Fibroblast of the aortic adventitia (primary cell): ENCODE measurements around the gene LIMK1. TPM values are rescaled to one million over a fixed set of nuclear protein-coding genes. Genes with fewer than 3 reads are reported as not detected.

ENCODE experiments used
- DNase-seq: peaks from one replicate; pipeline ENCODE4 v3.0.0-alpha.2; 2010; ENCODE audit warnings: low read depth
- H3K4me3 ChIP-seq: 2 replicates; pipeline ENCODE4 v1.5.1; 2011; ENCODE audit warnings: low read depth, mild to moderate bottlenecking, control low read depth, low read length, moderate library complexity
- CTCF ChIP-seq: IDR thresholded peaks from 2 replicates; pipeline ENCODE4 v1.5.1; 2011; ENCODE audit warnings: mild to moderate bottlenecking, low read length, control low read depth, inconsistent platforms; ENCODE audit not compliant: insufficient read depth
- total RNA-seq: library from RNA; depleted of rRNA; stranded (reverse); fragments of >200 nt; gene quantifications from 2 replicates; pipeline ENCODE4 v1.2.3, GENCODE V29; 2012; ENCODE audit warnings: low replicate concordance

LIMK1 gene
- total RNA-seq, 1 donor, result 48.3 TPM

- TF ChIP-seq CTCF, result no peak
- no peak for DNase-seq
- no peak overlapping the region for H3K4me3 ChIP-seq
Observed at GRCh38 chr7:74063223-74063641, 20.4 kb upstream of the LIMK1 start.

DNA sequence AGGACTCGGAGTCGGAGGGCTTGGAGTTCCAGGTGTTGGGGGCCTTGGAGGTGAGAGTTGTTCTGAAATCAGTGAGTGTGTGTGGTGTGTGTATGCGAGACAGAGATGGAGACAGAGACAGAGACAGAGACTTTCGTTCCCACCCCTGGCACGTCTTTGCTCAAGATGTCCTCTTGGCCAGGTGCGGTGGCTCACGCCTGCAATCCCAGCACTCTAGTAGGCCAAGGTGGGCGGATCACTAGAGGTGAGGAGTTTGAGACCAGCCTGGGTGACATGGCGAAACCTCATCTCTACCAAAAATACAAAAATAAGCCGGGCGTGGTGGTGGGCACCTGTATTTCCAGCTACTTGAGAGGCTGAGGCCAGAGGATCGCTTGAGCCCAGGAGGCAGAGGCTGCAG is 20.0 kb upstream of the LIMK1 start:
- H3K4me3 ChIP-seq, result no peak overlapping the region
- no peak for DNase-seq
- no peak for TF ChIP-seq CTCF

DNA sequence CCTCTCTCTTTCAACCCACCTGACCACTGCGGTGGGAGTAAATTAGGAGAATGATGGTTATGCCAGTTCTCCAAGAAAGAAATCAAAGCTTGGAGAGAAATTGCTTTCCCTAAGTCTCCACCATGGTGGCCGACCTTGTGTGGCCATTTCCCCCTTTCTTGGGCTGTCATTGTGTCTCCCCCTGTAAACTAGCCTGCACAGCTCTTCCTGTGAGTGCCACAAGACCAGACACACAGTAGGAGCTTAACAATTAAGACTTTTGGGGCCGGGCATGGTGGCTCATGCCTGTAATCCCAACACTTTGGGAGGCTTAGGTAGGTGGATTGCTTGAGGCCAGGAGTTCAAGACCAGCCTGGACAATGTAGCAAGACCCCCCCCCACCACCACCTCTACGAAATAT is 18.9 kb upstream of the LIMK1 start:
- no peak for TF ChIP-seq CTCF
- no peak overlapping the region for H3K4me3 ChIP-seq
- no peak for DNase-seq

DNA sequence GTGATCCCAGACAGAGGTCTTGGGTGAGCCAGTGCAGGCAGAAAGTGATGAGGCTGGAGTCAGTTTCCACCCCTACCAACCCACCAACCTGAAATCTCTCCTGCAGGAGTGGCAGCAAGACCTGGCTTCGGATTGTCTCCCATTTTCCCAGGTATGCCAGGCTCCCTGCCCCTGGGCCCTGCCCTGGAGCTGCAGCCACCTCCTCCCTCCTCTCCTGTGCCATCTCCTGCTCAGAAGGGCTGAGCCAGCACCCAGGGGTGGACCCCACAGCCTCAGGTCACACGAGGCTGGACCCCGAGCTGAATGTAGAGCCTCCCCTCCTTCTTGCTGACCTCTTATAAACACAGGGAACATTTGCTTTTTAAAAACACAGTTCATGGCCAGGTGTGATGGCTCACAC is 17.0 kb upstream of the LIMK1 start:
- DNase-seq, result no peak
- H3K4me3 ChIP-seq, result no peak overlapping the region
- TF ChIP-seq CTCF, result no peak

- DNase-seq, result no peak
- TF ChIP-seq CTCF, result no peak
- no peak overlapping the region for H3K4me3 ChIP-seq
Observed at GRCh38 chr7:74068378-74069085, 15.1 kb upstream of the LIMK1 start.

DNA sequence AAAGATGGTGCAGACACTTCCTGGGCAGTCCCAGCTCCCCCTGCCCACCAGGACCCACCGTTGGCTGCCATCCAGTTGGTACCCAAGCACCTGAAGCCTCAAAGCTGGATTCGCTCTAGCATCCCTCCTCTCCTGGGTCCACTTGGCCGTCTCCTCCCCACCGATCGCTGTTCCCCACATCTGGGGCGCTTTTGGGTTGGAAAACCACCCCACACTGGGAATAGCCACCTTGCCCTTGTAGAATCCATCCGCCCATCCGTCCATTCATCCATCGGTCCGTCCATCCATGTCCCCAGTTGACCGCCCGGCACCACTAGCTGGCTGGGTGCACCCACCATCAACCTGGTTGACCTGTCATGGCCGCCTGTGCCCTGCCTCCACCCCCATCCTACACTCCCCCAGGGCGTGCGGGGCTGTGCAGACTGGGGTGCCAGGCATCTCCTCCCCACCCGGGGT is 14.5 kb upstream of the LIMK1 start:
- no peak for DNase-seq
- H3K4me3 ChIP-seq, result no peak overlapping the region
- no peak for TF ChIP-seq CTCF
